Right forelimb (tissue), 1 donor: ENCODE data around the gene KRTAP12-1.
"Not testable (repeated sequence)": the region's sequence is repeated elsewhere in the genome, so short reads cannot be mapped to it uniquely, and the experiment has no call there.

ENCODE experiments used
- DNase-seq: peaks from one replicate; pipeline ENCODE4 v3.0.0-alpha.2; 2018

Gene KRTAP12-1

DNA sequence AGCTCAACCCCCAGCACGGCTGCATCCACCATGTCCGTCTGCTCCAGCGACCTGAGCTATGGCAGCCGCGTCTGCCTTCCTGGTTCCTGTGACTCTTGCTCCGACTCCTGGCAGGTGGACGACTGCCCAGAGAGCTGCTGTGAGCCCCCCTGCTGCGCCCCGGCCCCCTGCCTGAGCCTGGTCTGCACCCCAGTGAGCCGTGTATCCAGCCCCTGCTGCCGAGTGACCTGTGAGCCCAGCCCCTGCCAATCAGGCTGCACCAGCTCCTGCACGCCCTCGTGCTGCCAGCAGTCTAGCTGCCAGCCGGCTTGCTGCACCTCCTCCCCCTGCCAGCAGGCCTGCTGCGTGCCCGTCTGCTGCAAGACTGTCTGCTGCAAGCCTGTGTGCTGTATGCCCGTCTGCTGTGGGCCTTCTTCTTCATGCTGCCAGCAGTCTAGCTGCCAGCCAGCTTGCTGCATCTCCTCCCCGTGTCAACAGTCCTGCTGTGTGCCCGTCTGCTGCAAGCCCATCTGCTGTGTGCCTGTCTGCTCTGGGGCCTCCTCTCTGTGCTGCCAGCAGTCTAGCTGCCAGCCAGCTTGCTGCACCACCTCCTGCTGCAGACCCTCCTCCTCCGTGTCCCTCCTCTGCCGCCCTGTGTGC lies 15.3 kb upstream of the KRTAP12-1 start, which contains the start of gene KRTAP10-12:
TSS of gene KRTAP10-12 (plus strand) at position 1 of the 639 bp plus-strand sequence. CDS start at position 31, 30 bp downstream.
- DNase-seq = not testable (repeated sequence)

DNA sequence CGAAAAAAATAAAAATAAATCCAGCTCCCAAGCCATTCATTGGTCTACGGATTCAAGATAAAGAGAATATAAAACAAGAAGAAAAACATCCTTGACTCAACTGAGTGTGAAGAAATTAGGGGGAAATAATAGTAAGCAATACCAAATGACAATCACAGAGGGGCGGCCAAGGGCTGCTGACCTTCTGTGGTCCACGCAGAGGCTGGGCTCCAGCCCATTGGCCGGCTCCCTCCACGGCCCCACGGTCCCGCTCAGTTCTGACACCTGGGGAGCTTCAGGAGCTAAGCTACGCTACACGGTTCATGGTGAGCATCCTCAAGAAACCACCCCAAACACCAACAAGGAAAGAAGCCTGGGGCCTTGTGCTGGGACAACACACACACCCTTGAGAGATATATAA lies 14.6 kb upstream of the KRTAP12-1 start:
- DNase-seq = no peak

DNA sequence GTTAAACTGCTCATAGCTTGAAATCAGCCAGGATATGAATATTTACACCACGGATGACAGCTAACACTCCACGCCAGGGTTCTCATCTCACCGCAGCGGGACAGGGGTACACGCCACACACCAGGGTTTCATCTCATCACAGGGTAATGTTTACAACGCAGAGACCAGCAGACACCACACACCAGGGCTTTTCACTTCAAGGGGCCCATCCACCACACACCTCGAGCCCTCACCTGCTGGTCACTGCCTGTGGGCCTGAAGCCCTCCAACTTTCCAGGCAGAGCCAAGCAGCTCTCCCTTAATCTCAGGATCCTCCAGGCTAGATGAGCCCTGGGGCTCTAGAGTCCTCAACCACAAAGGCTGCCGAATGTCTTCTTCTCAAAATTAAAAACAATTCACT lies 13.7 kb upstream of the KRTAP12-1 start:
- DNase-seq = no peak

DNA sequence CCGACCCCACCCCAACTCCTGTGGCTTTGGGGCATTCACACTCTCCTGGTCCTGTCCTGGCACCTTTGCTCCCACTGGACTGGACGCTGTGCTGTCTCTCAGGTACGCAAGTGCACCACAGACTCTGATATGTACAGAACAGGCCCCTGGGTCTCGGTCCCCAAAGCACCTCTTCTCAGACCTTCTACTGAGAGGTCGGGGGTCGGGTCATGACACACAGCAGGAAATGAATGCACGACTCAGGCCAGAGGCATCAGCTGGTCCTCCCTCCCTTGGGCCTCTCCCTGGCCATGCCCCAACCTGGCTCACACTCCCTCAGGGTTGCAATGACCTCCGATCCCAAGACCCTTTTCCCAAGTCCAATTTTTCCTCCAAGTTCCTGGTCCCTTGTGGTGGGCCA lies 13.2 kb upstream of the KRTAP12-1 start:
- no peak for DNase-seq

DNA sequence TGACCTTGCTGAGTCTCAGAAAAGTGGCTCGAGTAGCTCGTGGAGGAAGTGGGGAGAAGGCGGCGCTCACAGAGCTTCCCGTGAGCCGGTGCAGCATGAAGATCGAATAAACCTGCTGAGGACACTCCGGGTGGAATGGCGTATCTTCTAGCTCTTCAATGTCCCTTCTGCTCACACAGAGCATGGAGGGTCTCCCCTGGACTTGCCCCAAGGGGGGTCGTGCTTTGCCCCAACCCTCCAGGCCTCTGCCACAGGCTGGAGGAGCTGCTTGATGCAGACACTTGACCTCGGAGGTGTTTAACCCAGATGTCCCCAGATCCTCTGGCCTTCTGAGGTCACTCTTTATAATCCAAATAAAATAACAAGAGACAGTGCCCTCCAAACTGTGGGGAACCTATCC lies 12.8 kb upstream of the KRTAP12-1 start:
- no peak for DNase-seq

DNA sequence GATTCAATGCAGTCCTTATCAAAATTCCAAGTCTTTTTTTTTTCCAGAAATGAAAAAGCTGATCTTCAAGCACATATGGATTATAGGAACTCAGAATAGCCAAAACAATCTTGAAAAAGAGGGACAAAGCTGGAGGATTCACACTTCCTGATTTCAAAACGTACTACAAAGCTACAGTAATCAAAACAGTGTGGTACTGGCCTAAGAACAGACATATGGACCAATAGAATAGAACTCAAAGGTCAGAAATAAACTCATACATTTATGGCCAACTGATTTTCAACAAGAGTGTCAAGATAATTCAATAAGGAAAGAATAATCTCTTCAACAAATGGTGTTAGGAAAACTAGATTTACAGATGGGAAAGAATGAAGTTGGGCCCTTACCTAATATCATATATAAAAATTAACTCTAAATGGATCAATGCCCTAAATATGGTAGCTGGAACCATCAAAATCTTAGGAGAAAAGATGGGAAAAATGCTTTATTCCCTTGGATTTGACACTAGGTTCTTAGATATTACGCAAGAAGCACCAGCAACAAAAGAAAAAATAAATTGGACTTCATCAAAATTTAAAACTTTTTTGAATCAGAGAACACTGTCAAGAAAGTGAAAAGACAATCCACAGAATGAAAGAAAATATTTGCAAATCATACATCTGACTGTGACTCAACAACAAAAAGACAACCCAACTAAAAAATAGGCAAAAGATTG lies 11.0 kb upstream of the KRTAP12-1 start:
- no peak for DNase-seq

DNA sequence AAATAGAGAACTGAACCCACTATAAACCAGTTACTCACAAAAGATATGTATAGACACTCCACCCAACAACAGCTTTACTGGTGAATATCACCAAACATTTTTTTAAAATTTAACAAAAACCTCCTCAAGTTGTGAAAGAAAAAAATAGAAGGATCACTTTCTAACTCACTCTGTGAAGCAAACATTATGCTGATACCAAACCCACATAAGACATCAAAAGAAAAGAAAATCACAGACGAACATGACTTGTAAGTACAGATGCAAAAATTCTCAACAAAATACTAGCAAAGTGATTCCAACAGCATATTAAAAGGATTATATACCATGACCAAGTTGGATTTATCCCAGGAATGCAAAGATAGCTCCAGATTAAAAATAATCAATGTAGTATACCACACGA lies 9.7 kb upstream of the KRTAP12-1 start:
- no peak for DNase-seq

DNA sequence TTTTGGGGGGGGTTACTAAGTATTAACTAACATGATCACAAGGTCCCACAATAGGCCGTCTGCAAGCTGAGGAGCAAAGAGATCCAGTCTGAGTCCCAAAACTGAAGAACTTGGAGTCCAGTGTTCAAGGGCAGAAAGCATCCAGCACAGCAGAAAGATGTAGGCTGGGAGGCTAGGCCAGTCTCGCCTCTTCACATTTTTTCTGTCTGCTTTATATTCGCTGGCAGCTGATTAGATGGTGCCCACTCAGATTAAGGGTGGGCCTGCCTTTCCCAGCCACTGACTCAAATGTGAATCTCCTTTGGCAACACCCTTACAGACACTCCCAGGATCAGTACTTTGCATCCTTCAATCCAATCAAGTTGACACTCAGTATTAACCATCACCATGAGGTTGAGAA lies 7.8 kb upstream of the KRTAP12-1 start:
- not testable (repeated sequence) for DNase-seq

DNA sequence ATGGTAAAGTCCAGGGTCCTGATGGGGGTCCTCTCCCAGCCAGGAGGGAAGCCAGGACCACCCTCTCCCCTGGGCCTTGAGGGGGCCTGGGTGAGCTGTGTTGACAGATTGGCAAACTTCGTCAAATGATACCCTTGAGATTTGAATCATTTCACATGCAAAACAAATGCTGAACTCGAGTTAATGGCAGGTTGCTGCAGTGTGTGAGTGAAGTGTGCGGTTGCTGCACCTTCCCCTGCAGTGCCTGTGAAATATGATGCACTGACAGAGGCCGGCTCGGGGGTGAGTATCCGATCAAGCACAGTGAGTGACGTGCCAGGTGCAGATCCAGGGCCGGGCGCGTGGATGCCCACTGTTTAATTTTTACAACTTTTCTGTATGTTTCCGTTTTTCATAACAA lies 5.7 kb upstream of the KRTAP12-1 start:
- DNase-seq = no peak

DNA sequence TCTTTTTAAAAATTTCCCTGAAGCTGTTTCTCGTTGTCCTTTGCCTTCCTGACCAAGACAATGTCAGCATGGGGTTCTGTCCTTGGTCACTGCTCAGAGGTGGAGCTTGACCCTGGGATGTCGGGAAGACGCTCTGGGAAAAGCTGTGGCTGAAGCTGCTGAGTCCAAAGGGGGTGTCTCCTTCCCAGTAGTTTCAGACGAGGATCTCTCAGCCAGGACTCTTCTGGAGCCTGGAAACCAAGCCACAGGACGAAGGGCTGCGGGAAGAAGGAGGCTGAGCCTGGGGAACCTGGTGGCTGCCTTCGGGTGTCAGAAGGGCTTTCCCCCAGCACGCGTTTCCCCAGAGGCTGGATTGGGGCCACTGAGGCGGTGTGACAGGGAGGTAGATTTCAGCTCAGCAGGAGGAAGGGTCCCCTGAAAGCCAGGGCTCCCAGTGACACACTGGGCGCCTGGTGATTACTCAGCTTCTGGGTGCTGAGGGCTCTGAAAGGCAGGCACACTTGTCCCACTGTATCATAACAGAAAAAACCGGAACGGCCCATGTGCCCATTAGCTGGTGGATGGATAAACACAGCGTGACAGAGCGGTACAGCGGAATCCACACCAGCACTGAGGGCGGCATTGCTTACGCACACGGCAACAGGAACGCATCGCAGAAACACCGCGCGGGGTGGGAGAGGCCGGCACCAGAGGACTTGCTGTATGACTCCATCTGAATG lies 5.0 kb upstream of the KRTAP12-1 start:
- DNase-seq = no peak

DNA sequence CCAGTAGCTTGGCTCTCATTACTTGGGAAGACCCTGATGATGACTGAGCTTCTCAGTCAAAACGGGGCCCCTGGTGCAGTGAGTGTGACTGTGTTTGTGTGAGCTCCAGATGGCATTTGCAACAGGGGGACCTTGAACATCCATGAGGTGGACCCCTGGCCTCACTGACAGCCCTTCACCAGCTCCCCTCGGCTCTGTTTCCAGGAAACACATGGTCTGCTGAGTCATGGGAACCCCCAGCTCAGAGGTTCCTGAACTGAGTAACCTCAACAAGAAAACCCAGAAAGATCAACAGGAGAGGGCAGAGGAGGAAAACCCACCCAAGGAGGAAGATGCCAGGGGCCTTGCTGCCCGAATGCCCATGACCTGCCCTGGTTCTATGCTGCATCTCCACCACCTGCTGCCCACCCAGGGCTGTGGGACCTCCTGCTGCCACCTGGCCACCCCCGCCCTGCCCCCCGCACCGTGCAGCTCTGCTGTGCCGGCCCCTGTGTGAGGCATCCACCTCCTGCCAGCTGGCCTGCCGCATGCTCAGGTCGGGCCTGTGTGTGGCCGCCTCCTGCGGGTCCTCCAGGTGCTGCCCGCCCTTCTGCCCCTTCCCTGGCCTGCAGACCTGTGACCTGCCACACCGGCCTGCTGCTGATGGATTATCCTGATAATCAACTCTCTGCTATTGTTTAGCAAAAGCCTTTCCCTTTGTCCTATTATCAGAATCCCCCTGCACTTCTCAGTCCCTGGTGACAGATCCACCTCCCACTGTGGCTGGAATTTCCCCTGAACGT lies 4.2 kb upstream of the KRTAP12-1 start:
- no peak for DNase-seq

DNA sequence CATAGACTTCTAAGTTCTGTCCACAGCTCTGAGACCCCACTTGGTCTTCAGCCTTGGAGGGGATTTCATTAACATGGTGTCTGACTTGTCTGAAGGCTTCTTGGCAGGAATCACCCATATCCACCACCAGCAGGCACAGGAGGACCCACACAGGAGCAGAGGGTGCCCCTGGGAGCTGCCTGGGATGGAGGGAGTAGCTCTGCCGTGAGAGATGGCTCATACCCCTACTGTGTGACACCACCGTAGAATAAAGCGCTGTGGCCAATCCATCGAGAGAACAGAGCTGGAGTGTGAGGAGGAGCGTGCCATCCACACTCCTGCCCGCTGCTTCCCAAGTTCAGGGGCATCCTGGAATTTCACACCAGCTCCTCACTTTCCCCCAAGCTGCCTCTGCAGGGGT lies 3.1 kb upstream of the KRTAP12-1 start:
- not testable (repeated sequence) for DNase-seq

DNA sequence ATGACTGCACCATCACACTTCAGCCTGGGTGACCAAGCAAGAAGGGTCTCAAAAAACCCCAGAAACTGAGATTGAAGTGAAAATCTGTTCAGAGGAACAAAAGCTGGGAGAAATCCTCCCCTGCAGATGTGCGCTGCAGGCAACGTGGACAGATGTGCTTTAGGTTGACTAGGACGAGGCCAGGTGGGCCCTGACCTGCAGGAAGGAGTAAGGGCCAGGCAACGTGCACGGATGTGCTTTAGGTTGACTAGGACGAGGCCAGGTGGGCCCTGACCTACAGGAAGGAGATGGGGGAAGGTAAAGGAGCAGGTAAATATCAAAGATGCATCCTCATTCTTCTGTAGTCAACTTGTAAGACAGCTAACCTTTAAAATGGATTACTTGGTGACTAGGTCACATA lies 2.5 kb upstream of the KRTAP12-1 start:
- DNase-seq = no peak

DNA sequence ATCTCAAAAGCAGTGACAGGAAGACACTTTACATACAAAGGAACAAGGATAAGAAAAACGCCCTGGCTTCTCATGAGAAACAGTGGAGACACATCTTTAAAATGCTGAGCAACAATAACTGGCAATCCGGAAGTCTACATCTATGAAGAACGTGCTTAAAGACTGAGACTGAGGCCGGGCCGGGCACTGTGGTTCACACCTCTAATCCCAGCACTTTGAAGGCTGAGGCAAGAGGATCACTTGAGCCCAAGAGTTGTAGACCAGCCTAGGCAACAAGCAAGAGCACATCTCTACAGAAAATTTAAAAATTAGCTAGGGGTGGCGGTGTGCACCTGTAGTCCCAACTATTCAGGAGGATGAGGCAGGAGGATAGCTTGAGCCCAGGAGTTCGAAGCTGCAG lies 2.1 kb upstream of the KRTAP12-1 start:
- DNase-seq = no peak

DNA sequence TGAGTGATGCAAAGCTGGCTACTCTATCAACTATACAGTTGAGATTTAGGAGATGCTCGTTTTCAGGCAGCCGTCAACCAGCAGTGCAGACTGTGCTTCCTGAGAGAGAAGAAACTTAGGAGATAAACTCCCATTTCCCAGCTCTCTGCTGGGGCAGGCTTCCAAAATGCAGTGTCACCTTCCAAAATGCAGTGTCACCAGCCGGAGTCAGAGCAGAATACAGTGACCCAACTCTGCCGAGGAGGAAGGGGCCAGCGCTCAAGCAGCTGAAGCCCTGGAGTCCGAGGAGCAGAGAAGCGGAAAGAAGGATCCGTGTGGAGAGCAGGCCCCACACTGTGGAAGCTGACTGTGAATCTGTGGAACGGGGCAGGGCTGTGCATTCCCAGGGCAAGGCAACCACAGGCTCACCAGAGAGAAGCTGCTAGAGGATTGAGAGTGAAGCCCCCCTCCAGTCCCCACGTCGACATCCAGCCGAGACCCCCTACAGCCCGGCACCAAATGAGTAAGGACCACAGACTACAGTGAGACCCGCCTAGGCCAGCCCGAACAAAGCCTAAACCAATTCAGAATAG lies 703 bp upstream of the KRTAP12-1 start:
- DNase-seq = no peak

DNA sequence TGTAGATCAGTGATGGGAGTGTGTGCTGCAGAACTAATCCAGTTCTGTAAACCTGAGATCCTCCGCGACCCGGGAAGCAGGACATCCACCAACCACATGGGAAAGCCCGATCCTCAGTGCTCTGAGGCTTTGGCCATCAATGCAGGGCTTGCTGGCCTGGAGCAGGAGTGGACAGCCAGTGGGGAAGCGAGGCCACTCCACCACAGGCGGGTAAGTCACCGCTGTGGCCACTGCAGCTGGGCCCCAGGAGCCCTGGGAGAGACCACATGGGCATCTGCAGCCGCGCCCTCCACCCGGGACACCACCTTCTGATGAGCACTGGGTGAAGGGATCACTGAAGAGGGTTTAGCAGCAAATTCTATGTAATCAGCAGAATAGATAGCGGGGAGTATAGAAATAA lies 811 bp downstream of the KRTAP12-1 start:
- DNase-seq = no peak

DNA sequence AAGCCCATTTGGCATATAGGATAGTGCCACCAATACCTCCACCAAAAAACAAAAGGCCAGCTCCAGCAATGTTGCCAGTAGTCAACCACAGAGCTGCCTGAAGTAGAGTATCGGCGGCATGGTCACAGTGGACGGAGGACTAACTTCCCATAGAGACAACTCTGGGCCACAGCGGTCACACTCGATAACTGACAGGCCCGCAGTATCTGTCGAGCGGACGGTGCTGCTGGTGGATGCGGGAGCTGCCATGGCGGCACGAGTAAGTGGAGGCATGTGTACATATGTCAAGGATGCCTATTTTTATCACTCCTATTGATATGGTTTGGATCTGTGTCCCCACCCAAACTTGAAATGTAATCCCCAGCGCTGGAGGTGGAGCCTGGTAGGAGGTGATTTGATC lies 4.1 kb downstream of the KRTAP12-1 start:
- no peak for DNase-seq

DNA sequence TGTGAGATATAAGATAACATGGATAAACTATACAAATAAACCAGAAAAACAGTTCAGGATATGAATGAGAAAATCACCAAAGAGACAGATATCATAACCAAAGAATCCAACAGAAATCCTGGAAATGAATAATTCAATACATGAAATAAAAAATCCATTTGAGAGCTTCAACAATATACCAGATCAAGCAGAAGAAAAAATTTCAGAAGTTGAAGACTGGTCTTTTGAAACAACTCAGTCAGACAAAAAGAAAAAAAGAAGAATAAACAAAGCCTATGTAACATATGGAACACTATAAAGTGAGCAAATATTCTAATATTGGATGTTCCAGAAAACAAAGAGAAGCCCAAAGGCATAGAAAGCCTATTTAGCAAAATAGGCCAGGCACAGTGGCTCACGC lies 10.1 kb downstream of the KRTAP12-1 start:
- DNase-seq = no peak

DNA sequence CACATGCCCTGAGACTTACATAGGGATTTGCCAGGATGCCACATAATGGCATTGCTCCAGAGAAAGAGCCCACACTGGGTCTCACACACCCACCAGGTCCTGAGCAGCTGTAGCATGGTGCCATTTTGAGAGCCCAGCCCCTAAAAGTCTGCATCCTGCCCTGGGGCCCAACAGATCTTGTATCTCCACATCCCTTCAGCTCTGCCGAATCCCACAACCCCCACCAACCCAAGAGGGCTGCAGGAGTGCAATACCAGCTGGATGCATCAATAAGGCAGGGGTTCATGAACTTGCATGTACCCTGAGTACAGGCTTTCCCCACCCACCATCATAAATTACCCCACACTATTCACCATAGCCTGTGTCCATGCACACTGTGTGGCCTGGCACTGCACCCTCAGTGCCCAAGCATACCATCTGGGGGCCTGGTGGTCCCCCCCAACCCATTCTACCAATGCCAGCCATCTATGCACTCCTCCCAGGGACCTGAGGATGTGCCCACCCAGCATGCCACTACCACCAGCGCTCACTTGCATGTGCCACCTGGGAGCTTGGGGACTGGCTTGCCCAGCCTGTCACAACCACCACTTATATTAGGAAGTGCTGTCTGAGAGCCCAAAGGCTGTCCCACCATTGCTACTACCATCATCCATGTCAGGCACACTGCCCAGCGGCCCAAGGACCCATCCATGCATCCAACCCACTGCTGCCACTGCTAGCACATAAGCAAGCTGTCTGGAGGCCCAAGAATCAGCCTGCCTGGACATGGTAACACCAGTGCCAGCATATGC lies 11.1 kb downstream of the KRTAP12-1 start:
- no peak for DNase-seq

DNA sequence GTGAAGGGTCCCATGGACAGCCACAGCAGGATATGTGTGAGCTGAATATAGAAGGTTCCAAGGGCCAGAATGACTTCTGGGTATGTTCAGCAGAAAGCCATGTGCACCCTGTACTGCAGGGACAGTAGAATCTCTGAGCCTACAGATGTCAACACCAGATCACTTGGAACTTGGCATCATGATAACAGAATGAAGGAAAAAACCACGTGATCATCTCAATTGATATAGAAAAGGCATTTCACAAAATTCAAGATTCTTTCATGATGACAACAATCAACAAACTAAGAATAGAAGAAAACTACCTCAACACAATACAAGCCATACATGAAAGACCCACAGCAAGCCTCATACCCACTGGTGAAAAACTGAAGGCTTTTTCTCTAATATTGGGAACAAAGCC lies 14.4 kb downstream of the KRTAP12-1 start:
- no peak for DNase-seq

DNA sequence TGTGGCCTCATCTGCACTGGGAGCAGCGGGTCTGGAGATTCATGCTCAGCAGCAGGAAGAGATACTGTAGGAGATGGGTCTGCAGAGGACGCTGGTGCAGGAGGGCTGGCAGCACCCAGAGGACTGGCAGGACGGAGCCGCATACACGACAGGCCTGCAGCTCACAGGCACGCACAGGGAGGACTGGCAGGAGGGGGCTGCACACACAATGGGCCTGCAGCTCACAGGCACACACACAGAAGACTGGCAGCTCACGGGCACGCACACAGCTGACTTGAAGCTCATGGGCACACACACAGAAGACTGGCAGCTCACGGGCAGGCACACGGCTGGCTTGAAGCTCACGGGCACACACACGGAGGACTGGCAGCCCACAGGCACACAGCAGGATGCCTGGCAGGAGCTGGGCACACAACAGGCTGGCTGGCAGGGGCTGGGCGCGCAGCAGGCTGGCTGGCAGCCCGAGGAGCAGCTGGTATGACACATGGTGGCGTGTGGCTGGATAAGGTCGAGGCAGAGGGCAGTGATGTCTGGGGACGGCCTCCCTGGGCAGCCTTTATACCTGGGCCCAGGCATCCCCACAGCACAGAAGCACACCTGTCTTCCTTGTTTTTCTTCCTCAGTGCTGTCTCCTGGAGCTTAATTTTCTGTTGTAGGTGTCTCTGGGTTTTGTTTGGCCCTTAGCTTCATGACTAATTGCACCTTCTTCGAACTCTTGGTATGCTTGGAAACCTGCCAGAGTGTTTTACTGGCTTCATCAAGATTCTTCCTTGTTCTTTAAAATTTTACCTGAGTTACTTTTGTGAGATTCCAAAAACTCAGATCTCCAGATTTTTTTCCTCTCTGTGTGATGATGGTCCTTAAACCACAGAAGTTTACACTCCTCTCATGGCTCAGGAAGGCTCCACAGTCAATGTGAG lies 15.3 kb downstream of the KRTAP12-1 start, which contains the start of gene KRTAP12-2:
TSS of gene KRTAP12-2 (minus strand) at position 527 of the 920 bp plus-strand sequence. CDS start at position 486, 41 bp downstream.
- DNase-seq = no peak
